Breast epithelium (tissue), 3 donors: ENCODE measurements around the gene PDZD7.

Source experiments
- POLR2AphosphoS5 ChIP-seq, 3 donors: sonication (generic); formaldehyde crosslinking; IDR thresholded peaks; one replicate each; pipeline ENCODE4 v1.6.1; 2017; ENCODE audit warnings: antibody characterized with exemption in 3 of 3
- TF ChIP-seq, protein P1 (sequence below), 3 donors: fragments of 450-650 bp; IDR thresholded peaks; one replicate each; pipeline ENCODE4 v1.5.1; 2016 to 2017; ENCODE audit warnings: antibody characterized with exemption in 3 of 3, mild to moderate bottlenecking in 3 of 3, moderate library complexity in 3 of 3

DNA sequence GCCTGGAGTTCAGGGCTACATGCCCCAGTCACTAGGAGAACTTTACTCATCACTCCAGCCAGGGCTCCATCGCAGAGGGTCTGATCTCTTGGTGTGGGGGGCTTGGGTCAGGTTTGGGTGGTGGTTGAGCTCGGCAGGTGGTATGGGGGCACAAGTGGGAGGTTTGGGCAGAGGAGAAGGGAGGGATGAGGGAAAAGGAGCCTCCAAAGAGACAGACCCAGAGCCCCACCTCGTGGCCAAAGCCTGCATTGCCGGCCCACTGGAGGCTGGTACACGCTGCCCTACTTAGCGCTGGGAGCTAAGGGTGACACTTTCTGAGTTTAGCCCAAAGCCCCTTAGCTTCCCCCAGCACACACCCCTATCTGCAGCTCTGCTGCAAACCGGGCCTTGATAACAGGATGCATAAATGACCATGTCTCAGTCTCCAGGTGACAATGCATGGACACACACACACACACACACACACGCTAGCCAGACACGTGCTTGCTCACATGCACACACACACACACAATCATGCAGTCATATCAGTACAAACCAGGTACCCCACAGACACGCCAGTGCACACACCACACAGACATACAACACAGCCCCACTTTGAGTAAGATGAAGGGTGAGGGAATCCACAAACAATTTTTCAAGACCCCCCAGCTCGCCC lies 16.6 kb downstream of the PDZD7 start:
- TF ChIP-seq, protein P1, sequence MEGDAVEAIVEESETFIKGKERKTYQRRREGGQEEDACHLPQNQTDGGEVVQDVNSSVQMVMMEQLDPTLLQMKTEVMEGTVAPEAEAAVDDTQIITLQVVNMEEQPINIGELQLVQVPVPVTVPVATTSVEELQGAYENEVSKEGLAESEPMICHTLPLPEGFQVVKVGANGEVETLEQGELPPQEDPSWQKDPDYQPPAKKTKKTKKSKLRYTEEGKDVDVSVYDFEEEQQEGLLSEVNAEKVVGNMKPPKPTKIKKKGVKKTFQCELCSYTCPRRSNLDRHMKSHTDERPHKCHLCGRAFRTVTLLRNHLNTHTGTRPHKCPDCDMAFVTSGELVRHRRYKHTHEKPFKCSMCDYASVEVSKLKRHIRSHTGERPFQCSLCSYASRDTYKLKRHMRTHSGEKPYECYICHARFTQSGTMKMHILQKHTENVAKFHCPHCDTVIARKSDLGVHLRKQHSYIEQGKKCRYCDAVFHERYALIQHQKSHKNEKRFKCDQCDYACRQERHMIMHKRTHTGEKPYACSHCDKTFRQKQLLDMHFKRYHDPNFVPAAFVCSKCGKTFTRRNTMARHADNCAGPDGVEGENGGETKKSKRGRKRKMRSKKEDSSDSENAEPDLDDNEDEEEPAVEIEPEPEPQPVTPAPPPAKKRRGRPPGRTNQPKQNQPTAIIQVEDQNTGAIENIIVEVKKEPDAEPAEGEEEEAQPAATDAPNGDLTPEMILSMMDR (IDR thresholded peaks at IDR 0.05) = peak; percentile 85 to 91 (median 90)
- no peak for TF ChIP-seq POLR2AphosphoS5 (IDR thresholded peaks at IDR 0.05)
